Measurements from ENCODE around the gene FAM118A.
A peak's percentile ranks its signal among the peaks of the same experiment; 100 is the strongest.
"Not testable (repeated sequence)": the region's sequence is repeated elsewhere in the genome, so short reads cannot be mapped to it uniquely, and the experiment has no call there.

The FAM118A gene

GRCh38 chr22:45309422-45310227 lies at the start of gene FAM118A:
TSS of gene FAM118A (plus strand) at chr22:45309934. CDS start at chr22:45322380, 12,446 bp downstream.
- peak; percentile 95 for DNase-seq (ENCODE audit: low spot score)

GRCh38 chr22:45260395-45260759 lies 49.4 kb upstream of the FAM118A start:
- DNase-seq (ENCODE audit: low spot score) = not testable (repeated sequence)

GRCh38 chr22:45261407-45262088 lies 48.2 kb upstream of the FAM118A start:
- no peak for DNase-seq (ENCODE audit: low spot score)

- DNase-seq (ENCODE audit: low spot score) = no peak
These were observed 47.4 kb upstream of the FAM118A start for GRCh38 chr22:45262195-45262930.

GRCh38 chr22:45262931-45263462 lies 46.7 kb upstream of the FAM118A start:
- no peak for DNase-seq (ENCODE audit: low spot score)

GRCh38 chr22:45263463-45264269 lies 46.1 kb upstream of the FAM118A start:
- DNase-seq (ENCODE audit: low spot score) = peak; percentile 89

- no peak for DNase-seq (ENCODE audit: low spot score)
These were observed 44.2 kb upstream of the FAM118A start for GRCh38 chr22:45265535-45265934.

GRCh38 chr22:45268167-45268957 lies 41.4 kb upstream of the FAM118A start:
- DNase-seq (ENCODE audit: low spot score) = no peak

- DNase-seq (ENCODE audit: low spot score) = peak; percentile 88
These were observed 40.5 kb upstream of the FAM118A start for GRCh38 chr22:45268958-45269844.

GRCh38 chr22:45270095-45271020 lies 39.4 kb upstream of the FAM118A start:
- no peak for DNase-seq (ENCODE audit: low spot score)

GRCh38 chr22:45271667-45272201 lies 38.0 kb upstream of the FAM118A start:
- DNase-seq (ENCODE audit: low spot score) = peak; percentile 74

- no peak for DNase-seq (ENCODE audit: low spot score)
These were observed 37.2 kb upstream of the FAM118A start for GRCh38 chr22:45272498-45272897.

- no peak for DNase-seq (ENCODE audit: low spot score)
These were observed 36.2 kb upstream of the FAM118A start for GRCh38 chr22:45273452-45274075.

- DNase-seq (ENCODE audit: low spot score) = no peak
These were observed 33.1 kb upstream of the FAM118A start for GRCh38 chr22:45276507-45277105.

GRCh38 chr22:45277720-45278119 lies 32.0 kb upstream of the FAM118A start:
- DNase-seq (ENCODE audit: low spot score) = not testable (repeated sequence)

GRCh38 chr22:45278125-45278524 lies 31.6 kb upstream of the FAM118A start:
- no peak for DNase-seq (ENCODE audit: low spot score)

GRCh38 chr22:45280587-45280980 lies 29.1 kb upstream of the FAM118A start:
- DNase-seq (ENCODE audit: low spot score) = no peak

Measured in Ammon's horn (tissue), 1 donor.